IPS-NIHi11 (cell line): ENCODE data around the gene AGAP1.

Experiments used
- DNase-seq: peaks from one replicate; pipeline ENCODE4 v3.0.0; 2012; ENCODE audit warnings: mixed read lengths, low spot score

Gene AGAP1

GRCh38 chr2:235550378-235550760, 56.5 kb downstream of the AGAP1 start:
- no peak for DNase-seq

GRCh38 chr2:235550946-235551345, 57.1 kb downstream of the AGAP1 start:
- DNase-seq = no peak

GRCh38 chr2:235551965-235552364, 58.1 kb downstream of the AGAP1 start:
- peak; percentile 82 for DNase-seq

GRCh38 chr2:235552671-235553070, 58.8 kb downstream of the AGAP1 start:
- DNase-seq = no peak

- DNase-seq = no peak
Observed at GRCh38 chr2:235553291-235553690, 59.4 kb downstream of the AGAP1 start.

- peak; percentile 54 for DNase-seq
Observed at GRCh38 chr2:235553696-235554100, 59.9 kb downstream of the AGAP1 start.

- DNase-seq = no peak
Observed at GRCh38 chr2:235554385-235554784, 60.5 kb downstream of the AGAP1 start.

GRCh38 chr2:235554936-235555335, 61.1 kb downstream of the AGAP1 start:
- DNase-seq = no peak

GRCh38 chr2:235555371-235555770, 61.5 kb downstream of the AGAP1 start:
- DNase-seq = no peak

GRCh38 chr2:235556086-235556485, 62.2 kb downstream of the AGAP1 start:
- DNase-seq = no peak

GRCh38 chr2:235556901-235557300, 63.1 kb downstream of the AGAP1 start:
- DNase-seq = no peak

GRCh38 chr2:235557903-235558302, 64.1 kb downstream of the AGAP1 start:
- no peak for DNase-seq

GRCh38 chr2:235558572-235558971, 64.7 kb downstream of the AGAP1 start:
- DNase-seq = no peak

GRCh38 chr2:235560345-235560744, 66.5 kb downstream of the AGAP1 start:
- DNase-seq = no peak

- no peak for DNase-seq
Observed at GRCh38 chr2:235561450-235561849, 67.6 kb downstream of the AGAP1 start.

- no peak for DNase-seq
Observed at GRCh38 chr2:235562065-235562747, 68.4 kb downstream of the AGAP1 start.

- no peak for DNase-seq
Observed at GRCh38 chr2:235563056-235563910, 69.4 kb downstream of the AGAP1 start.

GRCh38 chr2:235564066-235564465, 70.2 kb downstream of the AGAP1 start:
- DNase-seq = no peak

GRCh38 chr2:235564884-235565530, 71.2 kb downstream of the AGAP1 start:
- DNase-seq = no peak

- DNase-seq = no peak
Observed at GRCh38 chr2:235566415-235566814, 72.6 kb downstream of the AGAP1 start.

GRCh38 chr2:235566931-235567495, 73.2 kb downstream of the AGAP1 start:
- no peak for DNase-seq

- DNase-seq = no peak
Observed at GRCh38 chr2:235567842-235568241, 74.0 kb downstream of the AGAP1 start.

- no peak for DNase-seq
Observed at GRCh38 chr2:235568431-235568830, 74.6 kb downstream of the AGAP1 start.
